Hindlimb muscle (tissue), 1 donor: ENCODE results near the gene B3GALNT2. TPM values are rescaled to one million over a fixed set of nuclear protein-coding genes. Genes with fewer than 3 reads are reported as not detected.
"Not testable (repeated sequence)": the region's sequence is repeated elsewhere in the genome, so short reads cannot be mapped to it uniquely, and the experiment has no call there.

Experiments used
- DNase-seq: peaks from one replicate; pipeline ENCODE4 v3.0.0-alpha.2; 2013
- polyA plus RNA-seq: library from polyadenylated mRNA; unstranded; fragments of 120-200 nt; gene quantifications from one replicate; pipeline ENCODE4 v1.2.1, GENCODE V29; 2013; ENCODE audit not compliant: insufficient read length

B3GALNT2 gene
- 24.9 TPM for polyA plus RNA-seq

DNA sequence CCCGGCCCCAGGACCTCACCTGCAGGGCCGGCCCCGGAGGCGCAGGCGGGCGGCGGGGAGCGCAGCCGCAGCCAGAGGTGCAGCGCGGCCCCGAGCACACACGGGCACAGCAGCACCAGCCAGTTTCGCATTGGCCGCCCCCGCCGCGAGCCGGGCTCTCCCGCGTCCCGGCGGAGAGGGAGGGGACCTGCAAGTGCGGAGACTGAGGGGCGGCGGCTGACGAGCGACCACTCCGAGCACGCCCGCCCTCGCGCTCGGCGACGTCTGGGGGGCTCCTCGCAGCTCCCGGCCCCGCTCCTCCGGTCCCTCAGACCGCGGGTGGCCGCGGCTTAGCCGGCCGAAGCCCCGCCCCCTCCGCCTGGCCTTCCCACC, at the start of gene B3GALNT2:
Gene B3GALNT2 (minus strand): TSS at position 331 of the 372 bp plus-strand sequence. CDS start 200 bp downstream, at position 131.
- no peak for DNase-seq

DNA sequence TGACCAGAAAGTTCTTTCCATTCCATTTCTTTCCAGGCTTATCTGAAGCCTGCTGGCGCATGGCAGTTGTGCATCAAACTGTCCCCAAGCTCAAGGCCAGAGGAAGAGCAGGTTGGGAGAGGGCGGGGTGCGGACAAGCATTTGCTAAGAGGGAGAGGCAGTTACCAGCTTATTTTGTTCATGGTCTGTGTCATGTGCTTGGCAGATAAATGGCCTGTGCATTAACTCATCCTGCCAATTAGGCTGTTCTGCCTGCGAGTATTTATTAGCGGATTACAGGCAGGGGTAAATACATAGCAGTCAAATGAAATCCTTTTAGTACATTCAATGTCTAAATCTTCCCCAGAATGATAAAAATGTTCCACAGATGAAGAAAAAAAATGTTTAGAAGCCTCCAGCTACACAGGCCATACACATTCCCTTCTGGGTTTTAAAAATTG, 48.9 kb upstream of the B3GALNT2 start:
- DNase-seq = no peak

DNA sequence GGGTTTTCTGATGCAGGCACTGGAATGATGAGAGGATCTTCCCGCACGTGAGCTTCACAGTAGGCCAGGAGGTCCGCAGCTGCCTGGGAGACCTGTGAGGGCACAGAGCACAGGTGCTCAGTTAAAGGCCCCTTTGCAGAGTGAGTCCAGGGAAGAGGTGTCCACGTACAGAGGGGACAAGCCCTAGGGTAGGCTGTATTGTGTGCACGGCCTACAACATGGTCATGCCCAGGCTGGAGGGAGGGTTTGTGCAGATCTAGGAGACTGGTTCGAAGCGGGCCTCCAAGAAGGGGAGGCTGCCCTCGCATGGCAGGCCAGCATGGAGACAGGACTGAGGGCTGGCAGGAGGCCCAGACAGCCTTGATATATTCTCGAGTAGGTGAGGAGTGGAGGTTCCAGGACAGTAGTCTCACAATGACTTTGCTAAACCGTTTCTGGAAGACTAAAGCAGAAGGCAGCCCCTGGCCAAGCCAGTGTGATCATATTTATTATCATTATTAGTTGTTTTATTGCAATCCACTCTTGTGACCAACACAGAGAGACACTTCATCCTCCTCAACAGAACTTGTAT, 48.0 kb upstream of the B3GALNT2 start:
- no peak for DNase-seq

DNA sequence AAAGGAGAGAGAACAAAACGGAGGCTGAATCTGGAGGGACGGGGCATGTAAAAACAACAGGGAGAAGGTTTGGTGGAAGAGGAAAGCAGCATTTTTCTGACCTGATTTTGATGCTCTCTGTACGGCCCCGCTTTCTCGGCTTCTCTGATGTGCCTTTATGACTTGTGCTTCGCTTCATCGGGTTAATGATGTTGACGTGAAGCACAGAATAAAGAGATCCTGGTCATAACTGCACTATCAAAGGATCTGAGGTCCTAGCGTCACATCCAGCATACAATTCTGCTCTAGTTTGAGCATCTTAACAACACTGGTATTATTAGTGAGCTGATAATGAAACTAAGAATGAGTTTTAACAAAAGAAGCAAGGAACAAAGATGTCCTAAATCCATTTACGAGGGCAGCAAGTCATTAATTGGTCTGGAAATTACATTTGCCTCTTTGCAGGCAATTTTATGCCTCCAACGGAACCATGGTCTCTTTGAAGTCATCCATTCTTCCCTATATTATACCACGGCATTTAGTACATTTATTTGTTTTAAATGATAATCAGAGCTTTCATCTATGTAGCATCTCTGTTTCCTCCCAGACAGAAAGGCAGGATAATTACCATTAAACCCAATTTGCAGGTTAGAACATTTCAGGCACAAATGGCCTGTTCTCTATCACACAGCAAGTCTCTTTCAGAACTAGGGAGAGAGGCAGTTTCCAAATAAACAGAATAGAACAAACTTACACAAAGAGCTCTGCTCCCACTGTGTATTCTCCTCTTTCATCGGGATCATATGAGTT, 45.3 kb upstream of the B3GALNT2 start:
- no peak for DNase-seq

DNA sequence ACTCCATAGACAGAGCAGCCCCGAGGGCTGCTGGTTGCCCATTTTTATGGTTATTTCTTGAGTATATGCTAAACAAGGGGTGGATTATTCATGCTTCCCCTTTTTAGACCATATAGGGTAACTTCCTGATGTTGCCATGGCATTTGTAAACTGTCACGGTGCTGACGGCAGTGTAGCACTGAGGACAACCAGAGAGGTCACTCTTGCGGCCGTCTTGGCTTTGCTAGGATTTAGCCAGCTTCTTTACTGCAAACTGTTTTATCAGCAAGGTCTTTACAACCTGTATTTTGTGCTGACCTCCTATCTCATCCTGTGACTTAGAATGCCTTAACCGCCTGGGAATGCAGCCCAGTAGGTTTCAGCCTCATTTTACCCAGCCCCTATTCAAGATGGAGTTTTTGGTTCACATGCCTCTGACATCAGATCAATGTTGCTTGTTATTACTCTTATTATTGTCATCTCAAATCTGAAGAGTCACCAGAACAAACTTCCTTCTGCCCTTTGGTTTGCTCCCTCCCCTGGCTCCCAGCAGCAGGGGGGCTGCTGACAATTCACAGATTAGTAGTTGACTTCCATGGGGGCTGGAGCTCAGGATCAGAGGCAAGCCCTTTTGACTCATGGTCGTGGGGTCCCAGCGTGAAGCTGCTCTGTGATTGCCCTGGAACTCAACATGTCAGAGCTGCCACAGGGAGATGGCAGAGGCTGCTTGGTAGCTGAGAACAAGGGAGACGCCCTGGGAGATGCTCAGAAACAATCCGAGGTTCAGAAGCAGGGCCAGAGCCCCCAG, 42.3 kb upstream of the B3GALNT2 start:
- DNase-seq = not testable (repeated sequence)

DNA sequence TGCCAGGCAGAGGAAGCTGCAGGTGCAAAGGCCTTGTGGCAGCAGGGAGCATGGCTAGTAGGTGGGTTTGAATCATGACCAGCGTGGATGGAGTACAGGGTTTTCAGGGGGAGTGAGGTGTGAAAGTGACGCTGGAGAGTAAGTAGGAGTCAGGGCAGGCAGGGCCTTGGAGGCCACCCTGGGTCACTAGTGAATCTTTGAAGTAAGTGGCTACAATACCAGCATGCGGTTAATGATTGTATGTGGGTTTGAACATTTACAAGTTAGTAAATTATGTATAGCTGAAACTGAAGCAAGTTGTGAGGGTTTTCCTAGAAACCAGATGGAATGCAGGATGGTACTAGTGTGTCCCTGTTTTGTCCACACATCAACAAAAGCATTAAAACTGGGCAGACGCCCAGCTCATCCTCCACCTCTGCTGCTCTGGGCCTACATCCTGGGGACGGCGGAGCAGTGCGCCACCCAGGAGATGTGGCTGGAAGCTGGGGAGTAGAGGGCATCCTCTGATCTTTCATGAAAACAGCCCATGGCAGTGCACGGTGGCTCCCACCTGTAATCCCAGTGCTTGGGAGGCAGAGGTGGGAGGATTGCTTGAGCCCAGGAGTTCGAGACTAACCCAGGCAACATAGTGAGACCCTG, 41.2 kb upstream of the B3GALNT2 start:
- DNase-seq = no peak

DNA sequence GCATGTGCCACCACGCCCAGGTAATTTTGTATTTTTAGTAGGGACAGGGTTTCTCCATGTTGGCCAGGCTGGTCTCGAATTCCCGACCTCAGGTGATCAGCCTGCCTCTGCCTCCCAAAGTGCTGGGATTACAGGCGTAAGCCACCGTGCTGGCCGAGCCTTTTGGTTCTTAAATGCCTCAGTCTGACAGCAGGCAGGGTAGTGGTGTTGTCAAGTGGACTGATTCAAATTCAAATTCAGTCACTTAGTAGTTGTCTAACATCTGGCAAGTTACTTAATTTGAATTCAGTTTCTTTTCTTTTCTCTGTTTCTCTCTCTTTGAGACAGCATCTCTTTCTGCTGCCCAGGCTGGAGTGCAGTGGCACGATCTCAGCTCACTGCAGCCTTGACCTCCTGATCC, 38.6 kb upstream of the B3GALNT2 start:
- not testable (repeated sequence) for DNase-seq

DNA sequence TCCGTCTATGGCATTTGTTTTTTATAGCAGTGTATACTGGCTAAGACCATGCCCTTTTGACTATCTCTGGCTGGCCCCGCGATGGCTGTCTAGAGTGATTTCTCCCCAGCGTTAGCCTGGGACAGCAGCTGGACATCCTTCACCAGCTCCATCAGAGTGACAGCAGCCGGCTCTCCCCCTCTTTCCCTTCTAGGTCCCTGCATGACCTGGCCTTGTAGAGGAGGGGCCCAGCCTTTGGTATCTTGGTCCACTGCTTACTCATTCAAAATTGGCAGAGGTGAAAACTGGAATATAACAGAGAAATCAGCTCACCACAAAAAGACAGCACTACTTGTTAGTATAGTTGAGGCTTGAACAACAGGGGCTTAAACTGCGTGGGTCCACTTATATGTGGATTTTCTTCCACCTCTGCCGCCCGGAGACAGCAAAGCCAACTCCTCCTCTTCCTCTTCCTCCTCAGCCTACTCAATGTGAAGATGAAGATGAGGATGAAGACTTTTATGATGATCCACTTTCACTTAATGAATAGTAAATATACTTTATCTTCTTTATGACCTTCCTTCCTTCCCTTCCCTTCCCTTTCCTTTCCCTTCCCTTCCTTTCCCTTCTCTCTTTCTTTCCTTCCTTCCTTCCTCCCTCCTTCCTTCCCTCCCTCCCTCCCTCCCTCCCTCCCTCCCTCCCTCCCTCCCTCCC, 29.4 kb upstream of the B3GALNT2 start:
- no peak for DNase-seq

DNA sequence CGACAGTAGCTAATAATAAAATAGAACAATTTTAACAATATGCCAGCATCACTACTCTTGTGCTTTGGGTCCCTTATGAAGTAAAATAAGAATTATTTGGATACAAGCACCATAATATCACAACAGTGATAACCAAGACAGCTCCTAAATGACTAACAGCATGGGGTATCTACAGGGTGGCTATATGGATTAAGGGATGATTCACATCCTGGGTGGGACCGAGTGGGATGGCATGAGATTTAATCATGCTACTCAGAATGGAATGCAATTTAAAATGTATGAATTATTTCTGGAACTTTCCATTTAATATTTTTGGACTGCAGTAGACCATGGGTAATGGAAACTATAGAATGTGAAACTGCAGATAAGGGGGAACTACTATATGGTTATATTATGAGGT, 28.1 kb upstream of the B3GALNT2 start:
- no peak for DNase-seq

DNA sequence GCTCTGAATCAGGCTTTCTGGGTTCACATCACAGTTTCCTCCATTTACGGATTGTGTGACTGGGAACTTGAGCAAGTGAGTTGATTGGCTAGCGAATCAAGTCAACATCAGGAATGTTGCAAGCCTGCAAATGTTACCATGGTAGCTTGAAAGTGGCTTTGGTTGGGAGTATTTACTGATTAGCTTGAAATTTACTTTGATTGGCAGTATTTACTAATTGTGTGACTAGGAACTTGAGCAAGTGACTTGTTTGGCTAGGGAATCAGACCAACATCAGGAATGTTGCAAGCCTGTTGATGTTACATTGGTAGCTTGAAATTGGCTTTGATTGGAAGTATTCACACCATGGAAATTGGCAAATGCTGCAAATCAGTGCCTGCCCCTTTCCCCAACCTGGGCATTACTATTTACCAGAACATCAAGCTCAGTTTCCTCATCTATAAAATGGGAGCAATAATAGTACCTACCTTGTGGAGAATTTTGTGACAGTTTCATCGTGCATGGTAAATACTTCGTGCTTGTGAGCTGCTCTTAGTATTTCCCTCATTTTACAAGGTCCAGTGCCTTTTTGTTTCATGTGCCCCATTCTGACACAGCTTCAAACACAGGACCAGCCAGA, 23.1 kb upstream of the B3GALNT2 start:
- no peak for DNase-seq

DNA sequence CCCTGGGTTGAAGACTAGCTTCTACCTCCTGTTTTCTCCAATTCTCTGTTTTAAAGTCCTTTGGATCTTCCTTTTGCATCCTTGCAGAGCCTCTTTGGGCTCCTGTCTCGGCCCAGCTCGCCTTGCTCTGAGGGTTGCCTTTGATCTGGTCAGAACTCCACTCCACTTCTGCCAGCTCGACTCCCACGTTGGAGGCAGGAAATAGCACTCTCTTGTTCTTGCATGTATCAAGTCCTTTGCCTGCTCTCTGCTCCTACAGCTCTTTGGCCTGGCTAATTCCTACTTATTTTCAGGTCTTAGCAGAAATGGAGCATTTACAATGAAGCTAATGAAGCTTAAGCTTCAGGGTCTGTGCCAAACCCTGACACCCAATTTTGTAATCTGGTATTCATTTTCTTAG, 21.1 kb upstream of the B3GALNT2 start:
- DNase-seq = no peak

DNA sequence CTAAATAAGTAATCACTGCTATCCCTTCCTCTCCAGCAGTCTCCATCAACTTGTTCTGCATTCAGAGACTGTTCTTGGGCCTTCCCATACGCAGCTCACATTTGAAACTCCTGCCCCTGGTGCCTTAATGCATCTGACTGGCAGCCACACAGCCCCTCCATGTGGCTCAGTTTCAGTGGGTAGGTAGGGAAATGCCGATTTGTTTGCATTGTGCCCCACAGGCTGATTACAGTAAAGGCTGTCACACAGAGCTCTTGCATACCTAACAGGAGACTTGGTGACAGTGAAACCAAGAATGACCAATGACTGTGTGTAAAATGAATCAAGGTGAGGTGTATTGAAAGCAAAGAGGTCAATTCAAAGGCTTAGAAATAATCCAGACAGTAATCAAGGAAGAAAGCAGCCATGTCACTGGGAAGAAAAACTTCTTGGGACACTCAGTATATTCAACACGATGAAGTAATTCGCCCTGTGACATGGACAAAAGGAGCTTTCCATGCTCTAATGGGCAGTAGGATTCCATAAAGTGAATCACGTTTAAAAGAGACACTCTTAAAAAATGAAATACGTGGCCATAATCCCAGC, 12.7 kb upstream of the B3GALNT2 start:
- no peak for DNase-seq

DNA sequence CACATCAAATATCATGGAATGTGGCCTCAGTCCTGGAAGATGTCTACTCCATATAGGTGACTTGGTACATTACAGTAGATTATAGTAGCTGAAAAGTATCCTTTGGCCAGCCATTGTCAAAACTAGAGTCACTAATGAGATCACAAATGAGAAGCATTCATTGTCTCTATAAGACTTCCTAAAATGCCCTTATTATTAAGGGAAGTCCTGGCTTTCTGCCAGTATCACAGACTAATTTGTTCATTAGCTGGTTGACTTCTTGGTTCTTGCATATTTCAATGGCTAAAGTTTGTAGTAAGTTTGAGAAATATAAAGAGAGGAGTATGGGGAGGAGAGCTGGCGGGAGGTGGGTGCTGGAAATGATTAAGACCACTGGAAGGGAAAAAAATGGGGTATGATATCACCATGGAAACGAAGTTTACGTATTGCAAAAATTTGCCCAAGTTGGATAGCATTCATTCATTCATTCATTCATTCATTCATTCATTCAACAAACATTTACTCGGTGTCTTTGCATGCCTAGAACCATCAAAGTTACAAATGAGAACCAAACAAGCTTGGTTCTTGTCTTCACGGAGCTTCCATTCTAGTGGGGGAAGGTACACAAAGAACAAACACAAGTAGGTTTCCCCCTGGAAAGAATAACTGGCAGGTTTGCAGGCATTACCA, 11.7 kb upstream of the B3GALNT2 start:
- no peak for DNase-seq

DNA sequence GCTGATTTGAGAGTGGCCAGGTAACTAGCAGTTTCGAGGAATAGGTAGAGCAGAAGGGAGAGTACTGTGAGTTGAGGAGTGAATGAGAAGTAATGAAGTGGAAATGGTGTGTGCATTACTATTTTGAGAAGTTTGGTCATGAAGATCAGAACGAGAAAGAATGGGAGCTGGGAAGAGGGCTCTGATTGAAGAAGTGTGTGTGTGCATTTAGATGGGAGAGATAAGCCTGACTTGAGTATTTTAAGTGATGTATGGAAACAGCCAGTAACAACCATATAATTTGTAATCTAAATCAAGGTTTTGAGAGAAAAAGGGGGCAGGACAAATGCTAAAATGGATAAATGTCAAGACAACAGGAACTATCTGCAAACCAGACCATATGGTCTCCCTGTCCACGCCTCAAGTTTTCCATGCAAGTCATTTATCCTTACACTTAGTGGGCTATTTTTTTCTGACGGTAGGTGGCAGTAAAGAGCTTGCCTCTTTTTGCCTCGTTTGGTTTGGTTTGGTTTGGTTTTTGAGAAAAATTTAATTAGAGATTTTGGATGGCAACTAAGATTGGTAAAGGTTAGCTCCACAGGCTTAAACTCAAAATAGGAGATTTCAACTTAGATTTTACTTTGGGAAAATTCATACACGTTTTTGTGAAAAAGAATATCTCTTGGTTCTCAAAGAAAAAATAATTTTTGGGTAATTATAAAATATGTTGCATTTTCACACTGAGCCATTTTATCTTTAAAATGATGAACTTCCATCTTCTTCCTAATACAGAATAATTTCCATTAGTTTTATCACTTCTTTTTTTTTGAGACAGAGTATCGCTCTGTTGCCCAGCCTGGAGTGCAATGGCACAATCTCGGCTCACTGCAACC, 9.5 kb upstream of the B3GALNT2 start:
- peak; percentile 68 for DNase-seq

DNA sequence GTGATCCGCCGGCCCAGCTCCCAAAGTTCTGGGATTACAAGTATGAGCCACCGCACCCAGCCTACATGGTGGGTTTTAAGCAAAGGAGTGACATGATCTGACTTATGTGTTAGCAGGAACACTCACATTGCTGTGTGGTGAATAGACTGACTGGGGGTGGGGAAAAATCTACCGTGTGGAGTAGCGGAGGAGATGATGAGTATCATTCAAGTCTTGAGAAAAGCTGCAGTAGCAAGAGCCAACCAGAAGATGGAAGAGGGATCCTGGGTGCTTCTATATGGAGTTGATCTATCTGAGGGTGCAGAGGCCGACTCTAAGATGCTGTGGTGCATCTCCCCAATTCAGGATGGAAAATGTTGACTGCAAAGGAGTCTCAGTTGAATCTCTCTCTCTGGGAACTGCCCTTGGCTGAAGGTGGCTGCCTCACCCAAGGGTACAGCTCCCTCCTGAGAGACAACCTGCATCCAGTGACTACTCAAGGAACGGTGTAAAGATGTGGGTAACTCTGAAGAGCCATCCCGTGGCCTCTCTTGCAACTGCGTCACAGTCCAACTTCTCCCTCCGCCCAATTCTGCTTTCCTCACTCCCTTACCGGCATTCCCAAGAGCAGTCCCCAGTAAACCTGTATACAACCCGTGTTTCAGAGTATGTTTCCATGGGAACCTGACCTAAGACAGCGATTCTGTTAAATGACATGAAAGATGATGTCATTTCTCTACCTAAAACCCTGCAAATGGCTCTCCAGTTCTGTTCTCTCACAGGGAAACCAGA, 7.4 kb upstream of the B3GALNT2 start:
- DNase-seq = no peak

DNA sequence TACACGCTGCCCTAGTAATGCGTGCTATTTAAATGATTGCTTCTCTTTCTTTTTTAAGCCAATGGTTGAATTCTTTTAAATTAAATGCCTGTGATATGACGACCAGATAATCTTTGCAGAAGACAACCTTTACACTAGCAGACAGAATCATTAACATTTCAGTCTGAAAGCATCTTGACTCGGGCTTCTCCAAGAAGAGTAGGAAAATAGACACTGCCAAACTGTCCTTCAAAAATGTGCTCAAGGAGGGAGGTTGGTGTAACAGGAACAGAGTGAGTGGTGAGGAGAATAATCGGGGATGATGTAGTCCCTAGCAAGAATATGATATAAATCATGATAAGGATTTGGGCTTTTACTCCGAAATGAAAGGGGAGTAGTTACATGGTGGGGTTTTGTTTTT, 6.6 kb upstream of the B3GALNT2 start:
- DNase-seq = no peak

DNA sequence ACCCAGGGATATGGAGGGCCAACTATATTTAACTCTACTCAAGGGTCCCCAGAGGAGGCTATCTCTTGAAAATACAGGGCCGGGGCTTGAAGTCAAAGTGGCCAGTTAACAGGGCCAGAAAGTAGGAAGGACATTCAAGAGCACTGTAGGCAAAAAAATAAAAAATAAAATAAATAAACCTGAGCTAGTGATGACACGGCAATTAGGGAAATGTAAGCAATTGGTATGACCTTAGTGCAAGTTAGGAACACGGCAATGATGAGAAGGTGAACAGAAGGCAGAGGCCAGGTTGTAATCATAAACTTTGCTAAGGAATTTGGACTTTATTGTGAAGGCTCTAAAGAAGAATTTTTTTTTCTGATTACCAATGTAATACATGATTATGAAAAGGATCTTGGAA, 3.4 kb upstream of the B3GALNT2 start:
- no peak for DNase-seq

DNA sequence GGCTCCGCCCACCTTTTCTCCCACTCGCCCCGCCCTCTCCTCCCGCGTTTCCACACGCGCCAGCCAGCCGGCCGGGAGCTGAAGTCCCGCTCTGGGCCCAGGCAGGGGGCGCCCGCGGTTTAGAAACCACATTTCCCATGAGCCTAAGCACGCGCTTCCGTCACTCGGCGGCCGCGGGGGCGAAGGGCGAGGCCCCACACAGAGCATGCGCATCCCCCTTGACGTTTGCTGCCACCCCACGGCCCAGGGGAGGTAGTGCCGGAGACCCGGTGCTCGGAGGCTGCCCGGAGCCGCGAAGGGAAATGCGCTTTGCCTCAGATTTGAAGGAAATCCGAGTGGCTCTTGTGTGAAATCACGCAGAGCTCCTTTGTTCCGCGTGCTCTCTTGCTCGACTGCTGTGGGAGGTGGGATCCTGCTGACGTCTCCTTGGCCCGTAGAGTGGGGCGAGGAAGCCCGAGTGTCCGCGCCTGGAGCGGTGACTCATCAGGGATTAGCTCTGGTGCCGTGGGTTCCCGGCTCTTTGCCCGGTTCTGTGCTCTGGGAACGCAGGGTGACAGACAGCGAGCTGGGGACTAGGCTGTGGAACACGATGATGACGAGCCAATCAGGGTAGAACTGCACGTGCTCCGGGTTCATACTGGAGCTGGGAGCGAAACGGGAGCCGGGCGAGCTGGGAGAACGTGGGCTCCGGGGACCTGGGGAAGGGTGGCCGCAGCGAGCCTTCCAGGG, 406 bp upstream of the B3GALNT2 start:
- DNase-seq = peak; percentile 99
